BJ (cell line): Measurements from ENCODE around the gene AKAP11. TPM values are rescaled to one million over a fixed set of nuclear protein-coding genes. Genes with fewer than 3 reads are reported as not detected.

Experiments
- CTCF ChIA-PET: fragments of 350-600 bp; formaldehyde crosslinking; extraction: SDS; loops from one replicate; lab custom pipeline; 2021; ENCODE audit warnings: antibody characterized with exemption, inconsistent platforms; lab: Yijun Ruan, JAX
- POLR2A ChIA-PET: fragments of 300-600 bp; sonication (Branson Sonifier 250); formaldehyde crosslinking; extraction: SDS; loops from one replicate; lab custom pipeline; 2021; ENCODE audit warnings: antibody characterized with exemption; lab: Charles Lee
- DNase-seq: peaks from one replicate; pipeline ENCODE4 v3.0.0-alpha.2; 2011; ENCODE audit warnings: low read depth
- H3K27me3 ChIP-seq: 2 replicates; pipeline ENCODE4 v1.6.0; 2011; ENCODE audit warnings: low read length; ENCODE audit not compliant: control insufficient read depth, insufficient read depth
- H3K36me3 ChIP-seq: 2 replicates; pipeline ENCODE4 v1.5.1; 2011; ENCODE audit warnings: low read length; ENCODE audit not compliant: control insufficient read depth, insufficient read depth
- H3K4me3 ChIP-seq: 2 replicates; pipeline ENCODE4 v1.5.1; 2011; ENCODE audit warnings: low read depth, mild to moderate bottlenecking, control low read depth, low read length
- CTCF ChIP-seq: IDR thresholded peaks from 2 replicates; pipeline ENCODE4 v1.5.1; 2011; ENCODE audit warnings: low read depth, mild to moderate bottlenecking, control low read depth, inconsistent platforms, low read length, moderate library complexity; ENCODE audit not compliant: insufficient read depth
- polyA plus RNA-seq: library from polyadenylated mRNA; depleted of rRNA; stranded (reverse); fragments of >200 nt; gene quantifications from 2 replicates; pipeline ENCODE4 v1.2.3, GENCODE V29; 2011

The AKAP11 gene
- polyA plus RNA-seq, 1 experiment = 9.3 TPM

- POLR2A ChIA-PET = no interaction called here
- DNase-seq = no peak
- CTCF ChIA-PET = interaction anchor here (0.6 to 1.4 kb wide), 2 partner anchors 10 to 970 kb away, joined by 3 to 5 read pairs; no protein-coding TSS in a partner anchor
- no peak for TF ChIP-seq CTCF
- Histone ChIP-seq H3K4me3 (no peak overlapping the region), H3K27me3 (no peaks in the 10 kb centered on the region), H3K36me3 (no peaks in the 10 kb centered on the region)
Observed at GRCh38 chr13:42283574-42283973, 11.6 kb downstream of the AKAP11 start.

- DNase-seq = no peak
- no peaks in the 10 kb centered on the region for H3K27me3 ChIP-seq
- no peaks in the 10 kb centered on the region for H3K36me3 ChIP-seq
- ChIA-PET POLR2A (no interaction called here), CTCF (interaction anchor here (0.6 to 1.4 kb wide), 2 partner anchors 10 to 970 kb away, joined by 3 to 5 read pairs; no protein-coding TSS in a partner anchor)
- no peak overlapping the region for H3K4me3 ChIP-seq
- TF ChIP-seq CTCF = no peak
Observed at GRCh38 chr13:42284068-42284467, 12.1 kb downstream of the AKAP11 start.

- H3K36me3 ChIP-seq = peaks cover 14% of the 10 kb centered on the region
- H3K4me3 ChIP-seq = no peak overlapping the region
- CTCF ChIA-PET = no interaction called here
- no peak for TF ChIP-seq CTCF
- POLR2A ChIA-PET = no interaction called here
- H3K27me3 ChIP-seq = no peaks in the 10 kb centered on the region
- DNase-seq = no peak
Observed at GRCh38 chr13:42298392-42298791, 26.4 kb downstream of the AKAP11 start.

- Histone ChIP-seq H3K36me3 (peaks cover 6% of the 10 kb centered on the region), H3K4me3 (no peak overlapping the region), H3K27me3 (no peaks in the 10 kb centered on the region)
- ChIA-PET POLR2A (no interaction called here), CTCF (interaction anchor here (0.5 kb wide), 1 partner anchor 1632 kb away, joined by 3 read pairs; no protein-coding TSS in a partner anchor)
- TF ChIP-seq CTCF = no peak
- DNase-seq = no peak
Observed at GRCh38 chr13:42305503-42305902, 33.6 kb downstream of the AKAP11 start.

- DNase-seq = no peak
- H3K27me3 ChIP-seq = no peaks in the 10 kb centered on the region
- ChIA-PET CTCF (no interaction called here), POLR2A (no interaction called here)
- TF ChIP-seq CTCF = no peak
- H3K4me3 ChIP-seq = no peak overlapping the region
- no peaks in the 10 kb centered on the region; the same call in 1 of the 2 replicates for H3K36me3 ChIP-seq
Observed at GRCh38 chr13:42307461-42307860, 35.5 kb downstream of the AKAP11 start.
